ENCODE data around the gene COL26A1.

The COL26A1 gene

GRCh38 chr7:101412976-101413375 is 50.3 kb downstream of the COL26A1 start:
- TF ChIP-seq CTCF (IDR thresholded peaks at IDR 0.05; ENCODE audit: low read depth, low read length), result no peak
- H3K4me3 ChIP-seq (ENCODE audit: low read depth, low read length), result no peak overlapping the region
- H3K9me3 ChIP-seq (ENCODE audit: severe bottlenecking), result peaks cover 3% of the 10 kb centered on the region
- H3K27me3 ChIP-seq (ENCODE audit: insufficient read depth, low read depth, severe bottlenecking), result no peaks in the 10 kb centered on the region
- DNase-seq, result no peak
- no peaks in the 10 kb centered on the region for H3K36me3 ChIP-seq
- H3K27ac ChIP-seq, result no peak overlapping the region

DNA sequence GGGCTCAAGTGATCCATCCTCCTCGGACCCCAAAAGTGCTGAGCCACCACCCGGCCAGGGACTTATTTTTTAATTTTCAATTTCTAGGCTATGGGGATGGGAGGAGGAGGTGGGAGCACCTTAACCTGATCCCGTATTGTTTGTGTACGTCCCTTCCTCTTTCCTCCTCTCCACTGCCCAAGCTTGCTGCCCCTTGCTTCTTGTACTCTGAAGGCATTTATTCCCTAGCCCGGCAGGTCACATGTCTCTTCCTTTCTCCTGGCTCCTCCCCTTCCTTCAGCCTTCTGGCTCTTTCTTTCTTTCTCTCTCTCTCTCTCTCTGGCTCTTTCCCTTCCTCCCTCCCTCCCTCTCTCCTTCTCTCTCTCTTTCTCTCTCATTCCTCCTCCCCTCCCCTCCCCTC is 56.0 kb downstream of the COL26A1 start:
- Histone ChIP-seq H3K9me3 (ENCODE audit: severe bottlenecking) (no peaks in the 10 kb centered on the region), H3K27me3 (ENCODE audit: insufficient read depth, low read depth, severe bottlenecking) (no peaks in the 10 kb centered on the region)
- no peak for TF ChIP-seq CTCF (IDR thresholded peaks at IDR 0.05; ENCODE audit: low read depth, low read length)

GRCh38 chr7:101419831-101420230 is 57.2 kb downstream of the COL26A1 start:
- no peak for DNase-seq
- H3K27me3 ChIP-seq (ENCODE audit: insufficient read depth, low read depth, severe bottlenecking), result no peaks in the 10 kb centered on the region
- H3K4me3 ChIP-seq (ENCODE audit: low read depth, low read length), result no peak overlapping the region
- TF ChIP-seq CTCF (IDR thresholded peaks at IDR 0.05; ENCODE audit: low read depth, low read length), result no peak
- H3K9me3 ChIP-seq (ENCODE audit: severe bottlenecking), result no peaks in the 10 kb centered on the region
- H3K27ac ChIP-seq, result no peak overlapping the region
- H3K36me3 ChIP-seq, result no peaks in the 10 kb centered on the region

More for the DNA sequence above, 56.0 kb downstream of the COL26A1 start:
- H3K4me3 ChIP-seq (ENCODE audit: low read depth, low read length), result no peak overlapping the region
- H3K36me3 ChIP-seq, result no peaks in the 10 kb centered on the region
- H3K27ac ChIP-seq, result no peak overlapping the region
- no peak for DNase-seq

DNA sequence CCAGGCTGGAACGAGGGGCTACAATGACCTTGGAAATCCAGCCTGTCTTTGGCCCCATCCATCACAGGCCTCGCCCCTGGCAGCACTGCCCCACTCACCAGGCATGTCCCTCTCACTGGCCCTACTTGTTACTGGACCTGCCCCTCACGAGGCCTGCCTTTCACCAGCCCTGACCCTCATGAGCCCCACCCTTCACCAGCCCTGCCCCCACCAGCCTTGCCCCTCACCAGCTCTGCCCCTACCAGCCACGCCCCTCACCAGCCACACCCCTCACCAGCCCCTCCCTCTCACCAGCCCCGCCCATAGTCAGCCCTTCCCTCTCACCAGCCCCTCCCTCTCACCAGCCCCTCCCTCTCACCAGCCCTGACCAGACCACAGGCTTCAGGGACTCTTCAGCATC is 57.8 kb downstream of the COL26A1 start:
- H3K4me3 ChIP-seq (ENCODE audit: low read depth, low read length), result no peak overlapping the region
- peak; percentile 31 for DNase-seq
- H3K27ac ChIP-seq, result no peak overlapping the region
- no peak for TF ChIP-seq CTCF (IDR thresholded peaks at IDR 0.05; ENCODE audit: low read depth, low read length)
- H3K27me3 ChIP-seq (ENCODE audit: insufficient read depth, low read depth, severe bottlenecking), result no peaks in the 10 kb centered on the region
- H3K9me3 ChIP-seq (ENCODE audit: severe bottlenecking), result no peaks in the 10 kb centered on the region
- H3K36me3 ChIP-seq, result no peaks in the 10 kb centered on the region

DNA sequence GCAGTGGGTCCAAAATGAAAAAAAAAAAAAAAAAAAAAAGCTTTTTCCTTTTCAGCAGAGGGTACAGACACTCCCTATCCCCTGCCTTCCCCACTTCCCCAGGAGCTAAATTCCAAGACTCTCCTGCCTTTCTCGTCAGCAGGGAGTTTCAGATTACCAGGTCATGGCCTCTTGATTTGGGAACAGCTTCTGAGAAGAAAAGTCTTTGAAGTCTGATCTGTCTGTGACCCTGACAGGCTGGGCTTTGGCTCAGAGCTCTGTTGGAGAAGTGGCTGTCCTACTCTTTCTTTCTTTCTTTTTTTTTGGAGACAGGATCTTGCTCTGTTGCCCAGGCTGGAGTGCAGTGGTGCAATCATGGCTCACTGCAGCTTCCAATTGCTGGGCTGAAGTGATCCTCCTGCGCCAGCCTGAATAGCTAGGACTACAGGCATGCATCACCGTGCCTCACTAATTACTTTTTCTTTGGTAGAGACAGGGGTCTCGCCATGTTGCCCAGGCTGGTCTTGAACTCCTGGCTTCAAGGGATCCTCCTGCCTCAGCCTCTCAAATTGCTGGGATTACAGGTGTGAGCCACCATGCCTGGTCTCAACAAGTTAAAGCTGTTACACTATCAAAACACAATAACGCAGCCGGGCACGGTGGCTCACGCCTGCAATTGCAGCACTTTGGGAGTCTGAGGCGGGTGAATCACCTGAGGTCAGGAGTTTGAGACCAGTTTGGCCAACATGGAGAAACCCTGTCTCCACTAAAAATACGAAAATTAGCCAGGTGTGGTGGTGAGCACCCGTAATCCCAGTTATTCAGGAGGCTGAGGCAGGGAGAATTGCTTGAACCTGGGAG is 59.9 kb downstream of the COL26A1 start:
- no peaks in the 10 kb centered on the region for H3K36me3 ChIP-seq
- no peak overlapping the region for H3K4me3 ChIP-seq (ENCODE audit: low read depth, low read length)
- no peak overlapping the region for H3K27ac ChIP-seq
- H3K9me3 ChIP-seq (ENCODE audit: severe bottlenecking), result no peaks in the 10 kb centered on the region
- no peaks in the 10 kb centered on the region for H3K27me3 ChIP-seq (ENCODE audit: insufficient read depth, low read depth, severe bottlenecking)
- DNase-seq, result no peak
- TF ChIP-seq CTCF (IDR thresholded peaks at IDR 0.05; ENCODE audit: low read depth, low read length), result no peak

Data from WERI-Rb-1 (cell line).